KMS-11 (cell line): ENCODE results near the gene CA9.

ENCODE experiments used
- H2AFZ ChIP-seq: fragments of 200-600 bp; sonication (generic); 2 replicates; pipeline ENCODE4 v1.6.1; 2016; ENCODE audit warnings: antibody characterized with exemption, mixed run types, low read depth
- H3K27ac ChIP-seq: fragments of 200-600 bp; sonication (generic); 2 replicates; pipeline ENCODE4 v1.6.1; 2016; ENCODE audit warnings: mild to moderate bottlenecking, mixed run types
- H3K27me3 ChIP-seq: fragments of 200-600 bp; sonication (generic); 2 replicates; pipeline ENCODE4 v1.6.1; 2017; ENCODE audit warnings: mild to moderate bottlenecking, low read depth, mixed run types, moderate library complexity; ENCODE audit not compliant: insufficient read depth
- H3K36me3 ChIP-seq: fragments of 200-600 bp; sonication (generic); 2 replicates; pipeline ENCODE4 v1.6.1; 2017; ENCODE audit warnings: mild to moderate bottlenecking, mixed run types; ENCODE audit not compliant: insufficient read depth
- H3K4me1 ChIP-seq: fragments of 200-600 bp; sonication (generic); 2 replicates; pipeline ENCODE4 v1.6.1; 2016; ENCODE audit warnings: mild to moderate bottlenecking, low read depth, mixed run types; ENCODE audit not compliant: poor library complexity, severe bottlenecking
- H3K4me2 ChIP-seq: fragments of 200-600 bp; sonication (generic); 2 replicates; pipeline ENCODE4 v1.7.0; 2016; ENCODE audit warnings: mild to moderate bottlenecking, mixed run types
- H3K4me3 ChIP-seq: fragments of 200-600 bp; sonication (generic); IDR thresholded peaks from 2 replicates; pipeline ENCODE4 v1.6.1; 2017; ENCODE audit warnings: low read depth, low read length, mixed read lengths; ENCODE audit not compliant: insufficient read depth
- H3K79me2 ChIP-seq: fragments of 200-600 bp; sonication (generic); 2 replicates; pipeline ENCODE4 v1.6.1; 2016; ENCODE audit warnings: low read depth, mixed run types; ENCODE audit not compliant: insufficient read depth
- H3K9ac ChIP-seq: fragments of 200-600 bp; sonication (generic); 2 replicates; pipeline ENCODE4 v1.6.1; 2016; ENCODE audit warnings: mild to moderate bottlenecking, mixed run types
- H4K20me1 ChIP-seq: fragments of 200-600 bp; sonication (generic); 2 replicates; pipeline ENCODE4 v1.6.1; 2016; ENCODE audit warnings: mild to moderate bottlenecking, mixed run types; ENCODE audit not compliant: insufficient read depth
- TF ChIP-seq, protein P1 (sequence below): fragments of 200-600 bp; sonication (generic); conservative IDR thresholded peaks from 2 replicates; pipeline ENCODE4 v1.6.1; 2017; ENCODE audit warnings: low read depth, mild to moderate bottlenecking, antibody characterized with exemption, low read length, moderate library complexity, mixed read lengths

CA9 gene

DNA sequence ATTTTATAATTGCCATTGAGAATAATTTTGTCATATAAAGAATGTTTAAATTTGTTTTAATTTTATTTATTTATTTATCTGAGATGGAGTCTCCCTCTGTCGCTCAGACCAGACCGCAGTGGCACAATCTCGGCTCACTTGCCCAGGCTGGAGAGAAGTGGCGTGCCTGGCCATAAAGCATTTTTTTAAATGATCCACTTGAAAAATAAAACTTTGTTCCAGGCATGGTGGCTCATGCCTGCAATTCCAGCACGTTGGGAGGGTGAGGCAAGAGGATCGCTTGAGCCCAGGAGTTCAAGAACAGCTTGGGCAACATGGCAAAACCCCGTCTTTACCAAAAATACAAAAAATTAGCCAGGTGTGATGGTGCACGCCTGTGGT, 20.9 kb upstream of the CA9 start:
- H2AFZ ChIP-seq = no peak overlapping the region
- H3K4me2 ChIP-seq = no peak overlapping the region
- no peaks in the 10 kb centered on the region for H3K27me3 ChIP-seq
- no peaks in the 10 kb centered on the region for H3K79me2 ChIP-seq
- no peaks in the 10 kb centered on the region for H3K36me3 ChIP-seq
- no peak overlapping the region for H3K4me3 ChIP-seq
- H3K4me1 ChIP-seq = peaks cover 7% of the 10 kb centered on the region
- H4K20me1 ChIP-seq = no peaks in the 10 kb centered on the region
- TF ChIP-seq, protein P1, sequence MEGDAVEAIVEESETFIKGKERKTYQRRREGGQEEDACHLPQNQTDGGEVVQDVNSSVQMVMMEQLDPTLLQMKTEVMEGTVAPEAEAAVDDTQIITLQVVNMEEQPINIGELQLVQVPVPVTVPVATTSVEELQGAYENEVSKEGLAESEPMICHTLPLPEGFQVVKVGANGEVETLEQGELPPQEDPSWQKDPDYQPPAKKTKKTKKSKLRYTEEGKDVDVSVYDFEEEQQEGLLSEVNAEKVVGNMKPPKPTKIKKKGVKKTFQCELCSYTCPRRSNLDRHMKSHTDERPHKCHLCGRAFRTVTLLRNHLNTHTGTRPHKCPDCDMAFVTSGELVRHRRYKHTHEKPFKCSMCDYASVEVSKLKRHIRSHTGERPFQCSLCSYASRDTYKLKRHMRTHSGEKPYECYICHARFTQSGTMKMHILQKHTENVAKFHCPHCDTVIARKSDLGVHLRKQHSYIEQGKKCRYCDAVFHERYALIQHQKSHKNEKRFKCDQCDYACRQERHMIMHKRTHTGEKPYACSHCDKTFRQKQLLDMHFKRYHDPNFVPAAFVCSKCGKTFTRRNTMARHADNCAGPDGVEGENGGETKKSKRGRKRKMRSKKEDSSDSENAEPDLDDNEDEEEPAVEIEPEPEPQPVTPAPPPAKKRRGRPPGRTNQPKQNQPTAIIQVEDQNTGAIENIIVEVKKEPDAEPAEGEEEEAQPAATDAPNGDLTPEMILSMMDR = no peak
- H3K27ac ChIP-seq = no peak overlapping the region
- H3K9ac ChIP-seq = no peak overlapping the region

DNA sequence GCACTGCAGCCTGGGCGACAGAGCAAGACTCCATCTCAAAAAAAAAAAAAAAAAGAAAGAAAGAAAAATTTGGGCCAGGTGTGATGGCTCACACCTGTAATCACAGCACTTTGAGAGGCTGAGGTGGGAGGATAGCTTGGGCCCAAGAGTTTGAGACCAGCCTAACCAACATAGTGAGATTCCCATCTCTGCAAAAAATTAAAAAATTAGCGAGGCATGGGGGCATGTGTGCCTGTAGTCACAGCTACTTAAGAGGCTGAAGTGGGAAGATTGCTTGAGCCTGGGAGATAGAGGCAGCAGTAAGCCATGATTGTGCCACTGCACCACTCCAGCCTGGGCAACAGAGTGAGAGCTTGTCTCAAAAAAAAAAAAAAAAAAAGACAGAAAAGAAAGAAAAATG, 20.1 kb upstream of the CA9 start:
- TF ChIP-seq, protein P1 = no peak
- Histone ChIP-seq H4K20me1 (no peaks in the 10 kb centered on the region), H3K27me3 (no peaks in the 10 kb centered on the region), H3K4me1 (peaks cover 6% of the 10 kb centered on the region), H3K9ac (no peak overlapping the region), H3K36me3 (no peaks in the 10 kb centered on the region), H3K79me2 (no peaks in the 10 kb centered on the region), H3K27ac (no peak overlapping the region), H3K4me3 (no peak overlapping the region), H2AFZ (no peak overlapping the region), H3K4me2 (no peak overlapping the region)

DNA sequence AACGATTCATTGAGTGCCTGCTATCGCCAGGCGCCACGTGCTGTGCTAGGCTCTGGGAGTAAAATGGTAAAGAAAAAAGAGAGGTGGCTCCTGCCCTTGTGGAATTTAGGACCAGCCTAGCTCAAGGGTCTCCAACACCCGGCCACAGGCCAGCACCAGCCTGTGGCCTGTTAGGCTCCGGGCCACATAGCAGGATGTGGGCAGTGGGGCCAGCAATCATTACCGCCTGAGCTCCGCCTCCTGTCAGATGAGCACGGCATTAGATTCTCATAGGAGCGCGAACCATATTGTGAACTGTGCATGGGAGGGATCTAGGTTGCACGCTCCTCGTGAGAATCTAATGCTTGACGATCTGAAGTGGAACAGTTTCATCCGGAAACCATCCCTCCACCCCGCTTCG, 17.4 kb upstream of the CA9 start:
- no peak overlapping the region for H3K4me3 ChIP-seq
- H3K36me3 ChIP-seq = no peaks in the 10 kb centered on the region
- H3K4me2 ChIP-seq = no peak overlapping the region
- no peaks in the 10 kb centered on the region for H3K27me3 ChIP-seq
- no peak overlapping the region for H2AFZ ChIP-seq
- no peak overlapping the region for H3K27ac ChIP-seq
- peaks cover 18% of the 10 kb centered on the region for H3K4me1 ChIP-seq
- TF ChIP-seq, protein P1 = no peak
- no peaks in the 10 kb centered on the region; the same call in 1 of the 2 replicates for H3K79me2 ChIP-seq
- H4K20me1 ChIP-seq = no peaks in the 10 kb centered on the region
- no peak overlapping the region for H3K9ac ChIP-seq

DNA sequence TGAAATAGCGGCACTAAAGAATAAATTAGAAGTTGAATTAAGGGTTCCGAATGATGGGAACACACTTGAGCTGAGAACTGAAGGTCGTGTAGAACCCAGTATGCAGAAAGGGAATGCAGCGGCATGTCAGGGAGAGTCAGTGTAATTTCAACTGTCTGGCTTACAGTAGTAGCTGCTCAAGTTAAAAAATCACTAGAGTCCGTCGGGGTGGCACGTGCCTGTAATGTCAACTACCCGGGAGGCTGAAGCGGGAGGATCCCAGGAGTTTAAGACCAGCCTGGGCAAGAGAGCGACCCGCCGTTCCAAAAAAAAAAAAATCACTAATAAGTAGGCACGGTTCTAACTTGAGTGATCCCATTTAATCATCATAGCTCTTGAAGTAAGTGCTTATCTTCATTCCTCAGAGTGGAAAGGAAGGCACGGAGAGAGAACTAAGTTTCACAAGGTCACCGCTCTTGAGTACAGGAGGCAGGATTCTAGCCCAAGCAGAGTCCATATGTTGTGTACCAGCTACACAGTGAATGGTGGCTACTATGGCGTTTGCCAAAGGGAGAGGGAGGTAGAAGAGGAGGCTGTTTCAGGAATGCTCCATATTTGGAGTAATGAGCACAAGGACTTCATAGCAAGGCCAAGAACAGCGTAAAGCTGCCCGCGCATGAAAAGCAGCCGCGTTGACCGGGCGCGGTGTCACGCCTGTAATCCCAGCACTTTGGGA, 16.7 kb upstream of the CA9 start:
- H3K27ac ChIP-seq = peak overlapping the region; percentile 81; the same call in 1 of the 2 replicates
- peak overlapping the region; percentile 22; the same call in 1 of the 2 replicates for H3K4me2 ChIP-seq
- H3K79me2 ChIP-seq = no peaks in the 10 kb centered on the region; the same call in 1 of the 2 replicates
- H3K4me1 ChIP-seq = peaks cover 18% of the 10 kb centered on the region
- no peak overlapping the region for H3K9ac ChIP-seq
- no peak overlapping the region for H3K4me3 ChIP-seq
- TF ChIP-seq, protein P1 = no peak
- no peak overlapping the region for H2AFZ ChIP-seq
- H3K27me3 ChIP-seq = no peaks in the 10 kb centered on the region
- H4K20me1 ChIP-seq = no peaks in the 10 kb centered on the region
- no peaks in the 10 kb centered on the region for H3K36me3 ChIP-seq
